WTC11 (cell line): ENCODE measurements around the gene NBEA. TPM values are rescaled to one million over a fixed set of nuclear protein-coding genes. Genes with fewer than 3 reads are reported as not detected.

Source experiments
- ATAC-seq: fragments of 200-7000 bp; cut with Tn5 transposase; 2 replicates; pipeline ENCODE4 v1.10.0; 2021; ENCODE audit warnings: mild to moderate bottlenecking, moderate library complexity
- CTCF ChIA-PET: fragments of 300-600 bp; sonication (Branson Sonifier 250); formaldehyde crosslinking; loops from one replicate; lab custom pipeline; 2021; ENCODE audit warnings: antibody characterized with exemption; lab: Charles Lee
- POLR2A ChIA-PET: fragments of 350-600 bp; sonication (Branson Sonifier 250); formaldehyde crosslinking; loops from one replicate; lab custom pipeline; 2021; ENCODE audit warnings: antibody characterized with exemption; lab: Charles Lee
- DNase-seq: peaks from one replicate; pipeline ENCODE4 v3.0.0; 2021; ENCODE audit warnings: low spot score
- H3K27ac Mint-ChIP-seq: 2 replicates; pipeline ENCODE4 v1.8.0; 2021; ENCODE audit warnings: mixed read lengths
- H3K27me3 Mint-ChIP-seq: 2 replicates; pipeline ENCODE4 v1.8.0; 2021; ENCODE audit warnings: low read depth, mild to moderate bottlenecking, moderate library complexity, mixed read lengths
- H3K36me3 Mint-ChIP-seq: 2 replicates; pipeline ENCODE4 v1.8.0; 2021; ENCODE audit warnings: mixed read lengths
- H3K4me1 Mint-ChIP-seq: 2 replicates; pipeline ENCODE4 v1.8.0; 2022; ENCODE audit warnings: mixed read lengths
- H3K4me3 Mint-ChIP-seq: 2 replicates; pipeline ENCODE4 v1.8.0; 2021; ENCODE audit warnings: mild to moderate bottlenecking, moderate library complexity, mixed read lengths
- H3K9me3 Mint-ChIP-seq: 2 replicates; pipeline ENCODE4 v1.8.0; 2021; ENCODE audit warnings: mixed read lengths
- AFF4 ChIP-seq: sonication (generic); formaldehyde crosslinking; IDR thresholded peaks from 2 replicates; pipeline ENCODE4 v1.8.1; 2023; ENCODE audit warnings: mild to moderate bottlenecking, missing genetic modification reagents, borderline replicate concordance
- AR ChIP-seq: fragments of 250-450 bp; sonication (Bioruptor Pico); IDR thresholded peaks from 2 replicates; pipeline ENCODE4 v1.9.0; 2021; ENCODE audit warnings: mild to moderate bottlenecking
- E2F5 ChIP-seq: sonication (generic); formaldehyde crosslinking; IDR thresholded peaks from 2 replicates; pipeline ENCODE4 v1.8.1; 2022; ENCODE audit warnings: mild to moderate bottlenecking, moderate library complexity, missing genetic modification reagents
- ESRRA ChIP-seq: sonication (generic); formaldehyde crosslinking; IDR thresholded peaks from 2 replicates; pipeline ENCODE4 v1.8.1; 2022; ENCODE audit warnings: mild to moderate bottlenecking, missing genetic modification reagents, borderline replicate concordance
- GABPB1 ChIP-seq: sonication (generic); formaldehyde crosslinking; IDR thresholded peaks from 2 replicates; pipeline ENCODE4 v1.8.1; 2023; ENCODE audit warnings: mild to moderate bottlenecking, missing genetic modification reagents
- GTF2I ChIP-seq: fragments of 250-450 bp; sonication (Bioruptor Pico); conservative IDR thresholded peaks from 2 replicates; pipeline ENCODE4 v1.4.0; 2021; ENCODE audit warnings: mild to moderate bottlenecking
- IRF1 ChIP-seq: sonication (generic); formaldehyde crosslinking; IDR thresholded peaks from 2 replicates; pipeline ENCODE4 v1.8.0; 2023; ENCODE audit warnings: missing genetic modification reagents
- JAZF1 ChIP-seq: fragments of 250-450 bp; sonication (Bioruptor Pico); IDR thresholded peaks from 2 replicates; pipeline ENCODE4 v1.9.0; 2021; ENCODE audit warnings: moderate library complexity, mild to moderate bottlenecking, inconsistent platforms
- NFE2L1 ChIP-seq: sonication (generic); formaldehyde crosslinking; IDR thresholded peaks from 2 replicates; pipeline ENCODE4 v1.8.1; 2023; ENCODE audit warnings: missing genetic modification reagents
- NR3C1 ChIP-seq: sonication (generic); formaldehyde crosslinking; conservative IDR thresholded peaks from 2 replicates; pipeline ENCODE4 v1.8.1; 2023; ENCODE audit warnings: low read depth, mild to moderate bottlenecking, missing genetic modification reagents
- RELA ChIP-seq: sonication (generic); formaldehyde crosslinking; IDR thresholded peaks from 2 replicates; pipeline ENCODE4 v1.8.1; 2022; ENCODE audit warnings: missing genetic modification reagents, mild to moderate bottlenecking, borderline replicate concordance
- RORB ChIP-seq: fragments of 250-450 bp; sonication (Bioruptor Pico); IDR thresholded peaks from 2 replicates; pipeline ENCODE4 v1.9.0; 2021; ENCODE audit warnings: mild to moderate bottlenecking
- SOX15 ChIP-seq: fragments of 250-450 bp; sonication (Bioruptor Pico); IDR thresholded peaks from 2 replicates; pipeline ENCODE4 v1.9.0; 2021; ENCODE audit warnings: mild to moderate bottlenecking
- TEAD1 ChIP-seq: sonication (generic); formaldehyde crosslinking; IDR thresholded peaks from 2 replicates; pipeline ENCODE4 v1.8.0; 2022; ENCODE audit warnings: mild to moderate bottlenecking, missing genetic modification reagents
- ZBTB21 ChIP-seq: sonication (generic); formaldehyde crosslinking; IDR thresholded peaks from 2 replicates; pipeline ENCODE4 v1.8.1; 2023; ENCODE audit warnings: mild to moderate bottlenecking, missing genetic modification reagents, borderline replicate concordance
- ZBTB43 ChIP-seq: sonication (generic); formaldehyde crosslinking; IDR thresholded peaks from 2 replicates; pipeline ENCODE4 v1.8.1; 2023; ENCODE audit warnings: mild to moderate bottlenecking, missing genetic modification reagents
- ZNF138 ChIP-seq: sonication (generic); formaldehyde crosslinking; conservative IDR thresholded peaks from 2 replicates; pipeline ENCODE4 v1.8.1; 2022; ENCODE audit warnings: mild to moderate bottlenecking, moderate library complexity, missing genetic modification reagents
- ZNF219 ChIP-seq: sonication (generic); formaldehyde crosslinking; IDR thresholded peaks from 2 replicates; pipeline ENCODE4 v1.8.0; 2023; ENCODE audit warnings: missing genetic modification reagents, mild to moderate bottlenecking, borderline replicate concordance
- ZNF512 ChIP-seq: sonication (generic); formaldehyde crosslinking; IDR thresholded peaks from 2 replicates; pipeline ENCODE4 v1.8.1; 2022; ENCODE audit warnings: missing genetic modification reagents, borderline replicate concordance
- ZNF532 ChIP-seq: fragments of 250-450 bp; sonication (Bioruptor Pico); IDR thresholded peaks from 2 replicates; pipeline ENCODE4 v1.9.0; 2021; ENCODE audit warnings: mild to moderate bottlenecking, borderline replicate concordance
- total RNA-seq: library from RNA; stranded (reverse); gene quantifications from 3 replicates; pipeline ENCODE4 v1.2.3, GENCODE V29; 2021

The NBEA gene
- total RNA-seq, 1 experiment from 2014 or later, result 20.9 TPM

- Mint-ChIP-seq H3K9me3 (no peaks in the 10 kb centered on the region), H3K27ac (no peak overlapping the region), H3K27me3 (no peaks in the 10 kb centered on the region), H3K4me1 (peaks cover 5% of the 10 kb centered on the region; the same call in 1 of the 2 replicates), H3K36me3 (no peaks in the 10 kb centered on the region), H3K4me3 (no peak overlapping the region)
- DNase-seq (no peak), ATAC-seq (no peak)
- TF ChIP-seq IRF1 (CRISPR knock-in tag) (no peak), ZNF532 (CRISPR knock-in tag) (no peak), RORB (no peak), ESRRA (CRISPR knock-in tag) (no peak), TEAD1 (CRISPR knock-in tag) (no peak), NFE2L1 (CRISPR knock-in tag) (no peak), ZNF138 (CRISPR knock-in tag) (no peak), SOX15 (CRISPR knock-in tag) (no peak), E2F5 (CRISPR knock-in tag) (no peak), GTF2I (no peak), ZNF219 (CRISPR knock-in tag) (no peak), RELA (no peak), ZBTB21 (no peak), ZBTB43 (CRISPR knock-in tag) (no peak), JAZF1 (CRISPR knock-in tag) (no peak), NR3C1 (CRISPR knock-in tag) (no peak), GABPB1 (no peak), AR (CRISPR knock-in tag) (no peak), ZNF512 (CRISPR knock-in tag) (no peak), AFF4 (CRISPR knock-in tag) (no peak)
- ChIA-PET POLR2A (interaction anchor here (0.7 kb wide), 1 partner anchor 16 kb away, joined by 5 read pairs; no protein-coding TSS in a partner anchor), CTCF (no interaction called here)
These were observed 554.8 kb downstream of the NBEA start for GRCh38 chr13:35496761-35497386.
